Upper lobe of left lung (tissue), 6 donors: ENCODE measurements around the gene MIPOL1. TPM values are rescaled to one million over a fixed set of nuclear protein-coding genes. Genes with fewer than 3 reads are reported as not detected.
"Not testable (repeated sequence)": the region's sequence is repeated elsewhere in the genome, so short reads cannot be mapped to it uniquely, and the experiment has no call there.

ENCODE experiments used
- ATAC-seq, 2 donors: fragments of 200-7000 bp; cut with Tn5 transposase; one replicate each; pipeline ENCODE4 v1.9.1; 2022; ENCODE audit warnings: mild to moderate bottlenecking in 2 of 2, moderate library complexity in 2 of 2; ENCODE audit not compliant: low FRiP score in 2 of 2
- DNase-seq, 2 donors: peaks; one replicate each; pipeline ENCODE4 v3.0.0-alpha.2; 2019 to 2020
- H3K27ac ChIP-seq, 4 donors: fragments of 200-600 bp; sonication (generic); one replicate each; pipeline ENCODE4 v1.5.1; 2016 to 2019
- H3K27me3 ChIP-seq, 4 donors: fragments of 200-600 bp; sonication (generic); one replicate each; pipeline ENCODE4 v1.5.1; 2017 to 2019
- H3K36me3 ChIP-seq, 4 donors: fragments of 200-600 bp; sonication (generic); one replicate each; pipeline ENCODE4 v1.5.1; 2016 to 2019
- H3K4me1 ChIP-seq, 4 donors: fragments of 200-600 bp; sonication (generic); one replicate each; pipeline ENCODE4 v1.5.1; 2018 to 2019
- H3K4me3 ChIP-seq, 4 donors: fragments of 200-600 bp; sonication (generic); one replicate each; pipeline ENCODE4 v1.5.1; 2017 to 2019; ENCODE audit warnings: mild to moderate bottlenecking in 2 of 4, moderate library complexity in 1 of 4
- H3K9me3 ChIP-seq, 4 donors: fragments of 200-600 bp; sonication (generic); one replicate each; pipeline ENCODE4 v1.5.1; 2018 to 2019
- CTCF ChIP-seq, 6 experiments: fragments of 450-650 bp in 4 of 6; fragments of 200-600 bp in 2 of 6; sonication (generic) in 2 of 6; IDR thresholded peaks; one replicate each; pipeline ENCODE4 v1.5.1; 2016 to 2019; ENCODE audit warnings: antibody characterized with exemption in 6 of 6
- EP300 ChIP-seq, 4 donors: sonication (generic); formaldehyde crosslinking; IDR thresholded peaks; one replicate each; pipeline ENCODE4 v1.5.1; 2017; ENCODE audit warnings: antibody characterized with exemption in 4 of 4, control low read depth in 2 of 4
- POLR2A ChIP-seq, 4 donors: fragments of 450-650 bp; IDR thresholded peaks; one replicate each; pipeline ENCODE4 v1.5.1; 2016 to 2017; ENCODE audit warnings: antibody characterized with exemption in 4 of 4, mild to moderate bottlenecking in 2 of 4
- POLR2AphosphoS5 ChIP-seq, 2 donors: sonication (generic); formaldehyde crosslinking; IDR thresholded peaks; one replicate each; pipeline ENCODE4 v1.5.1; 2017; ENCODE audit warnings: antibody characterized with exemption in 2 of 2
- WGBS, 2 donors: methylation state at CpG; one replicate each; pipeline ENCODE4 v1.1.5; 2017 to 2018; 5-methylcytosine and 5-hydroxymethylcytosine counted together
- total RNA-seq, 6 donors: library from RNA; depleted of rRNA in 4 of 6; stranded (reverse); fragments of >200 nt in 4 of 6; gene quantifications; one replicate each; pipeline versions ENCODE4 v1.1.0 to v1.2.1, GENCODE V29; 2016 to 2021
- donor health status: DM: no; HTN: no; CAD: no; lungs with moderate emphysema.
- donor health status: DM: no; HTN: yes; CAD: no; lungs with severe emphysema.

The MIPOL1 gene
- total RNA-seq, 6 donors from 2014 or later: 4.1 to 32.6 (median 8.4) TPM

- H3K27ac ChIP-seq: no peak overlapping the region
- ATAC-seq: no peak
- no peaks in the 10 kb centered on the region for H3K27me3 ChIP-seq
- no peaks in the 10 kb centered on the region for H3K36me3 ChIP-seq
- no peak for TF ChIP-seq POLR2AphosphoS5 (IDR thresholded peaks at IDR 0.05)
- no peak for TF ChIP-seq POLR2A (IDR thresholded peaks at IDR 0.05)
- TF ChIP-seq CTCF (IDR thresholded peaks at IDR 0.05): no peak
- no peak for TF ChIP-seq EP300 (IDR thresholded peaks at IDR 0.05)
- WGBS, 2 donors: 81 to 86% methylated on average over 2 of the region's 2 CpGs
- H3K9me3 ChIP-seq: peaks cover 0 to 12% (median 6%) of the 10 kb centered on the region in 4 donors
- H3K4me3 ChIP-seq: no peak overlapping the region
- peaks cover 0 to 7% (median 3%) of the 10 kb centered on the region in 4 donors for H3K4me1 ChIP-seq
- DNase-seq: no peak
Measured at GRCh38 chr14:37202265-37202664, 4.5 kb downstream of the MIPOL1 start.

- ATAC-seq (no peak), DNase-seq (no peak)
- Histone ChIP-seq H3K9me3 (peaks cover 0 to 12% (median 6%) of the 10 kb centered on the region in 4 donors), H3K27me3 (no peaks in the 10 kb centered on the region), H3K27ac (no peak overlapping the region), H3K4me1 (peaks cover 0 to 7% (median 3%) of the 10 kb centered on the region in 4 donors), H3K4me3 (no peak overlapping the region), H3K36me3 (no peaks in the 10 kb centered on the region)
- WGBS, 2 donors: 92 to 93% methylated on average over 2 of the region's 2 CpGs
- TF ChIP-seq POLR2AphosphoS5 (IDR thresholded peaks at IDR 0.05) (no peak), CTCF (IDR thresholded peaks at IDR 0.05) (no peak), POLR2A (IDR thresholded peaks at IDR 0.05) (no peak), EP300 (IDR thresholded peaks at IDR 0.05) (no peak)
Measured at GRCh38 chr14:37202812-37203211, 5.1 kb downstream of the MIPOL1 start.

- no peak overlapping the region for H3K27ac ChIP-seq
- no peak overlapping the region for H3K4me3 ChIP-seq
- ATAC-seq (no peak), DNase-seq (no peak)
- no peaks in the 10 kb centered on the region for H3K27me3 ChIP-seq
- 89 to 100% methylated on average over 1 of the region's 1 CpG for WGBS, 2 donors
- TF ChIP-seq POLR2AphosphoS5 (IDR thresholded peaks at IDR 0.05) (no peak), POLR2A (IDR thresholded peaks at IDR 0.05) (no peak), EP300 (IDR thresholded peaks at IDR 0.05) (no peak), CTCF (IDR thresholded peaks at IDR 0.05) (no peak)
- peaks cover 0 to 7% (median 2%) of the 10 kb centered on the region in 4 donors for H3K4me1 ChIP-seq
- H3K36me3 ChIP-seq: no peaks in the 10 kb centered on the region
- peaks cover 0 to 12% (median 6%) of the 10 kb centered on the region in 4 donors for H3K9me3 ChIP-seq
Measured at GRCh38 chr14:37203423-37203822, 5.7 kb downstream of the MIPOL1 start.

GRCh38 chr14:37205623-37206605 lies 8.2 kb downstream of the MIPOL1 start:
- 93 to 94% methylated on average over 7 of the region's 7 CpGs for WGBS, 2 donors
- ATAC-seq, H3K27ac ChIP-seq: not testable (repeated sequence)

GRCh38 chr14:37209617-37210016 lies 11.9 kb downstream of the MIPOL1 start:
- not testable (repeated sequence) for DNase-seq, H3K27me3 ChIP-seq
- 86 to 90% methylated on average over 2 of the region's 2 CpGs for WGBS, 2 donors

More at GRCh38 chr14:37205623-37206605, 8.2 kb downstream of the MIPOL1 start:
- H3K9me3 ChIP-seq: peaks cover 0 to 12% (median 6%) of the 10 kb centered on the region in 4 donors
- not testable (repeated sequence) for H3K4me1 ChIP-seq, DNase-seq, H3K4me3 ChIP-seq, H3K27me3 ChIP-seq, H3K36me3 ChIP-seq

More at GRCh38 chr14:37209617-37210016, 11.9 kb downstream of the MIPOL1 start:
- H3K27ac ChIP-seq, H3K4me3 ChIP-seq, H3K36me3 ChIP-seq, H3K4me1 ChIP-seq, ATAC-seq: not testable (repeated sequence)
- H3K9me3 ChIP-seq: peaks cover 0 to 12% (median 6%) of the 10 kb centered on the region in 4 donors
